Measurements from ENCODE around the gene TRIML2. TPM values are rescaled to one million over a fixed set of nuclear protein-coding genes. Genes with fewer than 3 reads are reported as not detected.

Gene TRIML2
- total RNA-seq, 1 donor from 2014 or later: not detected

- intact Hi-C loops (cut with DNase I): no loop called here
- DNase-seq (no peak), ATAC-seq (no peak)
- no peak overlapping the region for H3K4me3 ChIP-seq
- no peaks in the 10 kb centered on the region for H3K9me3 ChIP-seq
- no peaks in the 10 kb centered on the region for H3K36me3 ChIP-seq
- H3K27ac ChIP-seq: no peak overlapping the region
- H3K27me3 ChIP-seq: no peaks in the 10 kb centered on the region
- TF ChIP-seq CTCF (IDR thresholded peaks at IDR 0.05): no peak
- H3K4me1 ChIP-seq: no peaks in the 10 kb centered on the region
These were observed 22.8 kb upstream of the TRIML2 start for GRCh38 chr4:188132232-188132631.

GRCh38 chr4:188130355-188130754 is 21.0 kb upstream of the TRIML2 start:
- H3K27me3 ChIP-seq: no peaks in the 10 kb centered on the region
- no peaks in the 10 kb centered on the region for H3K9me3 ChIP-seq
- no peaks in the 10 kb centered on the region for H3K36me3 ChIP-seq
- H3K27ac ChIP-seq: no peak overlapping the region
- H3K4me1 ChIP-seq: no peaks in the 10 kb centered on the region
- ATAC-seq: no peak
- TF ChIP-seq CTCF (IDR thresholded peaks at IDR 0.05): no peak
- DNase-seq: no peak
- intact Hi-C loops (cut with DNase I): no loop called here
- no peak overlapping the region for H3K4me3 ChIP-seq

GRCh38 chr4:188127214-188127874 is 17.9 kb upstream of the TRIML2 start:
- no peaks in the 10 kb centered on the region for H3K36me3 ChIP-seq
- no peak for TF ChIP-seq CTCF (IDR thresholded peaks at IDR 0.05)
- H3K4me3 ChIP-seq: no peak overlapping the region
- H3K27me3 ChIP-seq: no peaks in the 10 kb centered on the region
- DNase-seq: no peak
- no peak for ATAC-seq
- no peaks in the 10 kb centered on the region for H3K4me1 ChIP-seq
- no peaks in the 10 kb centered on the region for H3K9me3 ChIP-seq
- intact Hi-C loops (cut with DNase I): no loop called here
- no peak overlapping the region for H3K27ac ChIP-seq

GRCh38 chr4:188121530-188121929 is 12.1 kb upstream of the TRIML2 start:
- Histone ChIP-seq H3K27ac (no peak overlapping the region), H3K4me3 (no peak overlapping the region), H3K9me3 (no peaks in the 10 kb centered on the region), H3K36me3 (no peaks in the 10 kb centered on the region), H3K27me3 (no peaks in the 10 kb centered on the region), H3K4me1 (no peaks in the 10 kb centered on the region)
- DNase-seq (no peak), ATAC-seq (no peak)
- intact Hi-C loops (cut with DNase I): no loop called here
- TF ChIP-seq CTCF (IDR thresholded peaks at IDR 0.05): no peak

GRCh38 chr4:188117631-188118324 is 8.4 kb upstream of the TRIML2 start:
- Histone ChIP-seq H3K27me3 (no peaks in the 10 kb centered on the region), H3K27ac (no peak overlapping the region), H3K36me3 (no peaks in the 10 kb centered on the region), H3K9me3 (no peaks in the 10 kb centered on the region), H3K4me3 (no peak overlapping the region), H3K4me1 (no peaks in the 10 kb centered on the region)
- DNase-seq (no peak), ATAC-seq (no peak)
- no peak for TF ChIP-seq CTCF (IDR thresholded peaks at IDR 0.05)
- intact Hi-C loops (cut with DNase I): no loop called here

Measured in upper lobe of right lung (tissue), 1 donor.